GM12873 (cell line): Measurements from ENCODE around the gene NFKBIE.

Experiments used
- TF ChIP-seq, protein P1 (sequence below): IDR thresholded peaks from 2 replicates; pipeline ENCODE4 v1.5.1; 2012; ENCODE audit warnings: low read depth, mild to moderate bottlenecking, moderate library complexity, low read length, control low read depth; ENCODE audit not compliant: insufficient read depth; ENCODE audit errors: missing control alignments

NFKBIE gene

GRCh38 chr6:44263354-44264100 lies 1.8 kb downstream of the NFKBIE start:
- TF ChIP-seq, protein P1, sequence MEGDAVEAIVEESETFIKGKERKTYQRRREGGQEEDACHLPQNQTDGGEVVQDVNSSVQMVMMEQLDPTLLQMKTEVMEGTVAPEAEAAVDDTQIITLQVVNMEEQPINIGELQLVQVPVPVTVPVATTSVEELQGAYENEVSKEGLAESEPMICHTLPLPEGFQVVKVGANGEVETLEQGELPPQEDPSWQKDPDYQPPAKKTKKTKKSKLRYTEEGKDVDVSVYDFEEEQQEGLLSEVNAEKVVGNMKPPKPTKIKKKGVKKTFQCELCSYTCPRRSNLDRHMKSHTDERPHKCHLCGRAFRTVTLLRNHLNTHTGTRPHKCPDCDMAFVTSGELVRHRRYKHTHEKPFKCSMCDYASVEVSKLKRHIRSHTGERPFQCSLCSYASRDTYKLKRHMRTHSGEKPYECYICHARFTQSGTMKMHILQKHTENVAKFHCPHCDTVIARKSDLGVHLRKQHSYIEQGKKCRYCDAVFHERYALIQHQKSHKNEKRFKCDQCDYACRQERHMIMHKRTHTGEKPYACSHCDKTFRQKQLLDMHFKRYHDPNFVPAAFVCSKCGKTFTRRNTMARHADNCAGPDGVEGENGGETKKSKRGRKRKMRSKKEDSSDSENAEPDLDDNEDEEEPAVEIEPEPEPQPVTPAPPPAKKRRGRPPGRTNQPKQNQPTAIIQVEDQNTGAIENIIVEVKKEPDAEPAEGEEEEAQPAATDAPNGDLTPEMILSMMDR = no peak

DNA sequence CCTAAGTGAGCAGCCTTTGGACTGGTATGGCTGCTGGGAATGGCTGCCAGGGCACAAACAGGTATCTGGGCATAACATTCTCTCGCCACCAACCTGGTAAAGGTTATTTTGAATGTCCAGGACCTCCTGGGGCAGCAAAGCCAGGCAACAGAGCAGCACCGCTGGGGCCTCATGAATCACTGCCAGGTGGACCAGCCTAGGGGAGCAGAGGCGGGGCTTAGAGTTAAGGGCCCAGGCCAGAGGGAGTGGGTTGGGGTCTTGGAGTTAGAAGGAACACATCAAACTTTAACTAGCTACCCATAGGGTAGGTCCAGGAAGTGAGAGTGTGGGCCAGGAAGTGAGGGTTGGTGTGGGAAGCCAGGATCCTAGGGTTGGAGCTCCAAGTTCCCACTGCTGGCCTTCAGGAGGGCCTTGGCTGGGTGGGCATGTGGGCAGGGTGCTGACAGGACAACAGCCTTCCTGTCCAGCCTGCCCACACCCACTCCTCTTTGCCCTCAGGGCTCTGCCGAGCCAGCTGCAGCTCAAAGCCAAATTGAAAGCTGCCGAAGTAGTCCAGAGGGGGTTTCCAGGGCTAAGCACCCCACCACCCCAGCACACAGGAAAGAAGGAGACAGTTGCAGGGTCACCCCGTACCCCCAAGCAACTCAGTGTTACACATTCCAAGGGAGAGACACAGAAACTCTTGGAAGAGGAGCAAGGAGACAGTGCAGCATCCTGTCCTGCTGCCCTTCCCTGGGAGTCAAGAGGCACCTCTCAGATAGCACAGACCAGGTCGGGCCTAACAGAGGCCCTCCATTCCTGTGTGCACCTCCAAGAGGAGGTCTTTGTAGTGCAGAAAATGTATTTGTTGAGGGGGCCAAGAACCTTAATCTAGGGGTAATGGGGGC lies 2.6 kb downstream of the NFKBIE start:
- TF ChIP-seq, protein P1 = no peak

DNA sequence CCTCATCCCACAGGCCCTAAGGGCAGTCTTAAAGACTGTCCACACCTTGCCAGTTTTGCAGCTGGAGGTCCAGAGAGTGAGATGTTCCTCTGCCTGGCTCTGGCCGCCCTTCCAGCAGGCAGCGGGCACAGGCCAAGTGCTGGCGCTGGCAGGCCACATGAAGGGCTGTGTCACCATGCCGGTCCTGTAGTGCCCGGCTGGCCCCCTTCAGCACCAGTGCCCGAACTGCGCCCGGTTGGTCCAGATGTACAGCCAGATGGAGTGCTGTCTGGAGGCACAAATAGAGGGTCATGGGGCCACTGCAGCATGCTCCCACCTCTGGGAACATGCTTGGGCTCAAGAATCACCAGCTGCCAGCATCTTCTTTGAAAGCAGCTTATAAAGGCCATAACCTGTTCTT lies 3.8 kb downstream of the NFKBIE start:
- TF ChIP-seq, protein P1 = no peak

- TF ChIP-seq, protein P1 = no peak
These were observed 4.7 kb downstream of the NFKBIE start for GRCh38 chr6:44260451-44261297.

DNA sequence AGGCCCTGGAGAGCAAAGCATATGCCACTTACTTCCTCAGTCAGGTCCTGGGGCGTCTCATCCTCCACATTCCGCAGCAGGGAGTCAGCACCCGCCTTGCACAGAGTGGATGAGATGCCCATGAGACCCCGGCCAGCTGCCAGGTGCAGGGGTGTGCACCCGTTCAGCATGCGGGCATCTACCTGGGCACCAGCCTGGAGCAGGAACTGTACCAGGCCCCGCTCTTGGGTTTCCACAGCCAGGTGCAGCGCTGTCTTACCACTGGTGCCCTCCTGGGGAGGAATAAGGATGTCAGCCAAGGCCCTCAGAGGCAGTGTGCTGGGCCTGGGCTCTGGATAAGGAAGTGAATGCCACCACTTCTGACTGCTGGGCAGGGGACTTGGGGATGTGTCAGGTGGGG lies 5.3 kb downstream of the NFKBIE start:
- TF ChIP-seq, protein P1 = no peak

- TF ChIP-seq, protein P1 = no peak
These were observed 6.4 kb downstream of the NFKBIE start for GRCh38 chr6:44258921-44259320.
